ENCODE results near the gene CBFB.

- TF ChIP-seq CTCF (IDR thresholded peaks at IDR 0.05 in 4 of 5, conservative IDR thresholded peaks at IDR 0.05 in 1 of 5) (no peak), POLR2A (IDR thresholded peaks at IDR 0.05) (no peak)
Measured at GRCh38 chr16:67068212-67068753, 39.3 kb downstream of the CBFB start.
